NCI-H2227 (cell line): ENCODE results near the gene FNBP1.

Experiments used
- DNase-seq: peaks from one replicate; lab custom pipeline; 2025; ENCODE audit not compliant: unreplicated experiment; lab: John Stamatoyannopoulos, UW

Gene FNBP1

GRCh38 chr9:129929496-129930125 is 113.4 kb downstream of the FNBP1 start:
- no peak for DNase-seq

GRCh38 chr9:129923589-129923988 is 119.4 kb downstream of the FNBP1 start:
- no peak for DNase-seq

- no peak for DNase-seq
Measured at GRCh38 chr9:129921905-129922304, 121.1 kb downstream of the FNBP1 start.

GRCh38 chr9:129919841-129920240 is 123.1 kb downstream of the FNBP1 start:
- DNase-seq: no peak

- no peak for DNase-seq
Measured at GRCh38 chr9:129919277-129919676, 123.7 kb downstream of the FNBP1 start.

GRCh38 chr9:129918296-129918950 is 124.6 kb downstream of the FNBP1 start:
- no peak for DNase-seq

- no peak for DNase-seq
Measured at GRCh38 chr9:129916707-129917106, 126.3 kb downstream of the FNBP1 start.

- no peak for DNase-seq
Measured at GRCh38 chr9:129914051-129914450, 128.9 kb downstream of the FNBP1 start.

- no peak for DNase-seq
Measured at GRCh38 chr9:129910628-129911567, 132.1 kb downstream of the FNBP1 start.

GRCh38 chr9:129909851-129910250 is 133.1 kb downstream of the FNBP1 start:
- no peak for DNase-seq

- DNase-seq: no peak
Measured at GRCh38 chr9:129908906-129909305, 134.1 kb downstream of the FNBP1 start.

GRCh38 chr9:129907201-129907600 is 135.8 kb downstream of the FNBP1 start:
- DNase-seq: no peak

GRCh38 chr9:129906298-129906697 is 136.7 kb downstream of the FNBP1 start:
- no peak for DNase-seq

- no peak for DNase-seq
Measured at GRCh38 chr9:129904734-129905133, 138.3 kb downstream of the FNBP1 start.

- no peak for DNase-seq
Measured at GRCh38 chr9:129902740-129903134, 140.3 kb downstream of the FNBP1 start.

GRCh38 chr9:129901993-129902739 is 140.8 kb downstream of the FNBP1 start:
- DNase-seq: no peak

GRCh38 chr9:129900263-129901027 is 142.5 kb downstream of the FNBP1 start:
- DNase-seq: no peak

- no peak for DNase-seq
Measured at GRCh38 chr9:129899620-129900019, 143.4 kb downstream of the FNBP1 start.

GRCh38 chr9:129898185-129898584 is 144.8 kb downstream of the FNBP1 start:
- DNase-seq: no peak

GRCh38 chr9:129897263-129897662 is 145.7 kb downstream of the FNBP1 start:
- no peak for DNase-seq
